K562 (cell line): Measurements from ENCODE around the gene ATP6V0D1. TPM values are rescaled to one million over a fixed set of nuclear protein-coding genes. Genes with fewer than 3 reads are reported as not detected.

ENCODE experiments used
- ATAC-seq: fragments of 200-7000 bp; cut with Tn5 transposase; 3 replicates; pipeline ENCODE4 v1.9.1; 2020; ENCODE audit warnings: moderate library complexity
- BruUV-seq: library from RNA; stranded (reverse); fragments of 400-500 nt; replicated peaks from 2 replicates; lab custom pipeline; 2021; lab: Mats Ljungman, UMichigan
- CTCF ChIA-PET: fragments of 300-600 bp; formaldehyde crosslinking; extraction: SDS; loops from one replicate; lab custom pipeline; 2021; ENCODE audit warnings: low intra/inter-chr PET ratio; lab: Yijun Ruan, JAX
- POLR2A ChIA-PET: fragments of 300-600, 350-650 bp; sonication (Branson Sonifier 250); formaldehyde crosslinking; extraction: SDS; loops from one replicate; lab custom pipeline; 2021; ENCODE audit warnings: antibody characterized with exemption, inconsistent platforms; lab: Yijun Ruan, JAX
- DNase-seq, 4 experiments: peaks; one replicate each; pipeline versions ENCODE4 v3.0.0 to v3.0.0-alpha.2; 2011 to 2018; ENCODE audit warnings: low spot score in 3 of 4, mixed read lengths in 3 of 4; ENCODE audit errors: extremely low read depth in 1 of 4
- FAIRE-seq: peaks from 2 replicates; lab custom pipeline; 2011; peaks lifted over from hg19 to GRCh38; lab: Jason Lieb, UNC
- H2AFZ ChIP-seq: 2 replicates; pipeline ENCODE4 v1.6.0; 2011; ENCODE audit warnings: low read depth, low read length, control low read depth, inconsistent platforms
- H3K27ac ChIP-seq: fragments of 200-600 bp; 3 replicates; pipeline ENCODE4 v1.8.0; 2011; ENCODE audit warnings: low read depth, mild to moderate bottlenecking, control low read depth, inconsistent platforms, low read length, moderate library complexity, mixed read lengths; ENCODE audit errors: extremely low read depth
- H3K27me3 ChIP-seq, 2 experiments: fragments of 300-600 bp in 1 of 2; 2 replicates in 1 of 2; 3 replicates in 1 of 2; pipeline versions ENCODE4 v1.6.0 to v1.8.0; 2011; ENCODE audit warnings: inconsistent platforms in 2 of 2, low read length in 2 of 2, mild to moderate bottlenecking in 1 of 2, mixed read lengths in 1 of 2, moderate library complexity in 1 of 2; ENCODE audit not compliant: control insufficient read depth in 2 of 2, insufficient read depth in 2 of 2
- H3K36me3 ChIP-seq: fragments of 300-600 bp; 3 replicates; pipeline ENCODE4 v1.8.0; 2011; ENCODE audit warnings: mild to moderate bottlenecking, low read length, inconsistent platforms; ENCODE audit not compliant: control insufficient read depth, insufficient read depth
- H3K4me1 ChIP-seq, 2 experiments: fragments of 200-600 bp in 1 of 2; replicated peaks in 1 of 2; 2 replicates in 1 of 2; 3 replicates in 1 of 2; pipeline versions ENCODE4 v1.5.1 to v1.8.0; 2011; ENCODE audit warnings: inconsistent platforms in 2 of 2, low read length in 2 of 2, mild to moderate bottlenecking in 1 of 2, mixed read lengths in 1 of 2, moderate library complexity in 1 of 2; ENCODE audit not compliant: control insufficient read depth in 2 of 2, insufficient read depth in 2 of 2
- H3K4me2 ChIP-seq: 2 replicates; pipeline ENCODE4 v1.6.1; 2011; ENCODE audit warnings: low read length, control low read depth, inconsistent platforms, mixed read lengths; ENCODE audit not compliant: insufficient read depth
- H3K4me3 ChIP-seq: fragments of 200-600 bp; sonication (generic), shearing (Covaris generic); 2 replicates; pipeline ENCODE4 v1.5.1; 2016; ENCODE audit warnings: control low read depth, inconsistent platforms
- H3K79me2 ChIP-seq: fragments of 200-600 bp; 3 replicates; pipeline ENCODE4 v1.8.0; 2011; ENCODE audit warnings: low read length, inconsistent platforms; ENCODE audit not compliant: control insufficient read depth, insufficient read depth
- H3K9ac ChIP-seq, 2 experiments: 2 replicates each; pipeline versions ENCODE4 v1.6.0 to v1.6.1; 2011; ENCODE audit warnings: low read depth in 2 of 2, low read length in 2 of 2, control low read depth in 1 of 2, inconsistent platforms in 1 of 2, mild to moderate bottlenecking in 1 of 2, mixed read lengths in 1 of 2; ENCODE audit not compliant: insufficient read depth in 1 of 2
- H3K9me1 ChIP-seq: one replicate; pipeline ENCODE4 v1.6.0; 2011; ENCODE audit warnings: inconsistent platforms, mild to moderate bottlenecking, low read length, moderate library complexity; ENCODE audit not compliant: control insufficient read depth, insufficient read depth
- H3K9me3 ChIP-seq: replicated peaks from 2 replicates; pipeline ENCODE4 v1.5.1; 2011; ENCODE audit warnings: low read depth, low read length, inconsistent platforms; ENCODE audit not compliant: control insufficient read depth, insufficient read depth
- H4K20me1 ChIP-seq: replicated peaks from 2 replicates; pipeline ENCODE4 v1.6.1; 2011; ENCODE audit warnings: low read length, inconsistent platforms, mixed read lengths; ENCODE audit not compliant: control insufficient read depth, insufficient read depth
- WGBS: fragments of 100-300 bp; shearing (Covaris generic); methylation state at CpG from one replicate; pipeline ENCODE4 v1.1.6; 2016; ENCODE audit warnings: low coverage, mixed read lengths; ENCODE audit not compliant: insufficient coverage; ENCODE audit errors: missing lambda C conversion rate; 5-methylcytosine and 5-hydroxymethylcytosine counted together
- in situ Hi-C: fragments of 300-500 bp; cut with MboI; formaldehyde crosslinking; loops from 4 replicates; pipeline ENCODE4 v1.15.0; 2018; ENCODE audit warnings: inconsistent platforms, mixed read lengths
- intact Hi-C: fragments of 100-400 bp; cut with micrococcal nuclease; formaldehyde crosslinking; loops from 2 replicates; pipeline ENCODE4 v1.14.2; 2022
- polyA plus RNA-seq, 8 experiments: library from polyadenylated mRNA; depleted of rRNA in 4 of 8; stranded (reverse) in 5 of 8; unstranded in 3 of 8; fragments of >200 nt; fragmentation: Nextera tagmentation in 2 of 8; fragmentation: Illumina TruSeq in 1 of 8; extraction: Ambion mirVana in 2 of 8; extraction: Trizol in 1 of 8; gene quantifications; 2 replicates each; pipeline versions ENCODE4 v1.2.1 to v1.2.3, GENCODE V29; 2011 to 2014; ENCODE audit warnings: inconsistent platforms in 1 of 8, missing spikeins in 1 of 8
- total RNA-seq, 7 experiments: library from RNA; depleted of rRNA in 6 of 7; stranded (reverse); fragments of >200 nt in 6 of 7; fragmentation: Illumina TruSeq in 2 of 7; extraction: Trizol in 2 of 7; gene quantifications; 2 replicates each; pipeline versions ENCODE4 v1.2.1 to v1.2.3, GENCODE V29; 2011 to 2021; ENCODE audit warnings: low replicate concordance in 1 of 7
- TF ChIP-seq, protein P1 (sequence below): fragments of 250-450 bp; sonication (Bioruptor Pico); IDR thresholded peaks from 2 replicates; pipeline ENCODE4 v1.8.0; 2022; ENCODE audit warnings: moderate library complexity, mild to moderate bottlenecking, inconsistent platforms

Gene ATP6V0D1
- total and polyA plus RNA-seq, 9 of the 15 experiments (the other 6 are each of a cell fraction or from before 2014, with no cell fraction given) = 23.2 to 69.7 (median 45.6) TPM

- no TSS peak for BruUV-seq
- H3K27me3 ChIP-seq = peaks cover 4 to 14% of the 10 kb centered on the region in 2 experiments; a peak in 3 of 5 replicates
- peaks cover 10% of the 10 kb centered on the region for H4K20me1 ChIP-seq
- no peak overlapping the region for H3K9ac ChIP-seq
- 30% methylated on average over 5 of the region's 5 CpGs for WGBS
- CTCF ChIA-PET = no interaction called here
- in situ Hi-C loops = loop anchor here (25.0 kb wide), 1 partner anchor 462 kb away; the partner anchor contains the start of gene CES3
- no peaks in the 10 kb centered on the region for H3K9me3 ChIP-seq
- no peaks in the 10 kb centered on the region for H3K36me3 ChIP-seq
- no peak for ATAC-seq
- H3K27ac ChIP-seq = no peak overlapping the region
- TF ChIP-seq, protein P1, sequence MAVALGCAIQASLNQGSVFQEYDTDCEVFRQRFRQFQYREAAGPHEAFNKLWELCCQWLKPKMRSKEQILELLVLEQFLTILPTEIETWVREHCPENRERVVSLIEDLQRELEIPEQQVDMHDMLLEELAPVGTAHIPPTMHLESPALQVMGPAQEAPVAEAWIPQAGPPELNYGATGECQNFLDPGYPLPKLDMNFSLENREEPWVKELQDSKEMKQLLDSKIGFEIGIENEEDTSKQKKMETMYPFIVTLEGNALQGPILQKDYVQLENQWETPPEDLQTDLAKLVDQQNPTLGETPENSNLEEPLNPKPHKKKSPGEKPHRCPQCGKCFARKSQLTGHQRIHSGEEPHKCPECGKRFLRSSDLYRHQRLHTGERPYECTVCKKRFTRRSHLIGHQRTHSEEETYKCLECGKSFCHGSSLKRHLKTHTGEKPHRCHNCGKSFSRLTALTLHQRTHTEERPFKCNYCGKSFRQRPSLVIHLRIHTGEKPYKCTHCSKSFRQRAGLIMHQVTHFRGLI = no peak
- TF ChIP-seq, all 486 proteins: peak for 0
- no peak for FAIRE-seq
- POLR2A ChIA-PET = interaction anchor here (0.5 to 0.8 kb wide), 2 partner anchors 62 to 72 kb away, joined by 3 to 4 read pairs; no protein-coding TSS in a partner anchor
- no peak for DNase-seq
- H3K4me2 ChIP-seq = no peak overlapping the region
- H2AFZ ChIP-seq = peak overlapping the region; percentile 36; the same call in 1 of the 2 replicates
- intact Hi-C loops = loop anchor here (10.0 kb wide), 1 partner anchor 91 kb away; no protein-coding TSS in a partner anchor
- peaks cover 0 to 2% of the 10 kb centered on the region in 2 experiments; a peak in 2 of 5 replicates for H3K4me1 ChIP-seq
- H3K79me2 ChIP-seq = no peaks in the 10 kb centered on the region
- H3K4me3 ChIP-seq = no peak overlapping the region
- no peaks in the 10 kb centered on the region for H3K9me1 ChIP-seq
These were observed 56.7 kb downstream of the ATP6V0D1 start for GRCh38 chr16:67424261-67424615.
